PFSK-1 (cell line): Measurements from ENCODE around the gene SNTB2.

Experiments used
- FOXP2 ChIP-seq: optimal IDR thresholded peaks from 2 replicates; pipeline ENCODE3; 2011; ENCODE audit warnings: borderline replicate concordance, control low read depth, inconsistent platforms; ENCODE audit not compliant: insufficient read depth; ENCODE audit errors: extremely low read length, extremely low read depth
- POLR2AphosphoS5 ChIP-seq: IDR thresholded peaks from 2 replicates; pipeline ENCODE4 v1.6.1; 2012; ENCODE audit warnings: low read depth, mild to moderate bottlenecking, control low read depth, low read length, moderate library complexity
- REST ChIP-seq, 2 experiments: IDR thresholded peaks; 2 replicates each; pipeline versions ENCODE4 v1.6.1 to v1.8.0; 2011 to 2012; ENCODE audit warnings: low read depth in 2 of 2, low read length in 2 of 2, control low read depth in 1 of 2, inconsistent platforms in 1 of 2, mild to moderate bottlenecking in 1 of 2, moderate library complexity in 1 of 2; ENCODE audit not compliant: insufficient read depth in 1 of 2
- SIN3A ChIP-seq: IDR thresholded peaks from 2 replicates; pipeline ENCODE4 v1.6.1; 2012; ENCODE audit warnings: mild to moderate bottlenecking, low read length, moderate library complexity, borderline replicate concordance; ENCODE audit not compliant: insufficient read depth
- TAF1 ChIP-seq: IDR thresholded peaks from 2 replicates; pipeline ENCODE4 v1.6.1; 2012; ENCODE audit warnings: low read length, control low read depth, borderline replicate concordance; ENCODE audit not compliant: insufficient read depth

The SNTB2 gene

GRCh38 chr16:69266334-69267063, 79.5 kb downstream of the SNTB2 start:
- TF ChIP-seq SIN3A (no peak), REST (IDR thresholded peaks at IDR 0.05; ENCODE audit: insufficient read depth in 1 of 2, low read depth in 2 of 2, low read length in 2 of 2) (no peak), FOXP2 (no peak), POLR2AphosphoS5 (no peak), TAF1 (no peak)

- TF ChIP-seq FOXP2 = no peak
- no peak for TF ChIP-seq REST (IDR thresholded peaks at IDR 0.05; ENCODE audit: insufficient read depth in 1 of 2, low read depth in 2 of 2, low read length in 2 of 2)
- no peak for TF ChIP-seq SIN3A
Observed at GRCh38 chr16:69267633-69268032, 80.7 kb downstream of the SNTB2 start.

- TF ChIP-seq SIN3A = no peak
- TF ChIP-seq REST (IDR thresholded peaks at IDR 0.05; ENCODE audit: insufficient read depth in 1 of 2, low read depth in 2 of 2, low read length in 2 of 2) = no peak
- TF ChIP-seq TAF1 = no peak
- no peak for TF ChIP-seq POLR2AphosphoS5
- TF ChIP-seq FOXP2 = no peak
Observed at GRCh38 chr16:69270395-69270794, 83.4 kb downstream of the SNTB2 start.

GRCh38 chr16:69270831-69271230, 83.9 kb downstream of the SNTB2 start:
- TF ChIP-seq REST (IDR thresholded peaks at IDR 0.05; ENCODE audit: insufficient read depth in 1 of 2, low read depth in 2 of 2, low read length in 2 of 2) (no peak), TAF1 (no peak), SIN3A (no peak), FOXP2 (no peak), POLR2AphosphoS5 (no peak)

GRCh38 chr16:69273009-69273408, 86.0 kb downstream of the SNTB2 start:
- TF ChIP-seq SIN3A = no peak
